GM23248 (cell line): ENCODE measurements around the gene CELSR1. TPM values are rescaled to one million over a fixed set of nuclear protein-coding genes. Genes with fewer than 3 reads are reported as not detected.
"Not testable (repeated sequence)": the region's sequence is repeated elsewhere in the genome, so short reads cannot be mapped to it uniquely, and the experiment has no call there.

Experiments
- DNase-seq: peaks from one replicate; pipeline ENCODE4 v3.0.0-alpha.2; 2015
- H2AFZ ChIP-seq: fragments of 200-600 bp; sonication (generic); 2 replicates; pipeline ENCODE4 v1.6.1; 2016; ENCODE audit warnings: antibody characterized with exemption
- H3F3A ChIP-seq: fragments of 200-600 bp; sonication (generic); 2 replicates; pipeline ENCODE4 v1.6.1; 2016; ENCODE audit warnings: mild to moderate bottlenecking, antibody characterized with exemption, mixed run types; ENCODE audit not compliant: insufficient read depth
- H3K27ac ChIP-seq: fragments of 200-600 bp; sonication (generic); 2 replicates; pipeline ENCODE4 v1.5.1; 2016; ENCODE audit warnings: mild to moderate bottlenecking
- H3K27me3 ChIP-seq: fragments of 200-600 bp; sonication (generic); replicated peaks from 2 replicates; pipeline ENCODE4 v1.6.1; 2016; ENCODE audit warnings: mild to moderate bottlenecking; ENCODE audit not compliant: insufficient read depth
- H3K36me3 ChIP-seq: fragments of 200-600 bp; sonication (generic); 2 replicates; pipeline ENCODE4 v1.6.1; 2016; ENCODE audit warnings: low read depth, mild to moderate bottlenecking
- H3K4me1 ChIP-seq: fragments of 200-600 bp; sonication (generic); 2 replicates; pipeline ENCODE4 v1.6.1; 2016; ENCODE audit warnings: mild to moderate bottlenecking; ENCODE audit not compliant: insufficient read depth
- H3K4me2 ChIP-seq: fragments of 200-600 bp; sonication (generic); one replicate; pipeline ENCODE4 v1.6.1; 2016; ENCODE audit warnings: mild to moderate bottlenecking; ENCODE audit not compliant: unreplicated experiment
- H3K4me3 ChIP-seq: fragments of 200-600 bp; sonication (generic); 2 replicates; pipeline ENCODE4 v1.5.1; 2016; ENCODE audit warnings: mild to moderate bottlenecking
- H3K79me2 ChIP-seq: fragments of 200-600 bp; sonication (generic); 2 replicates; pipeline ENCODE4 v1.6.1; 2016; ENCODE audit warnings: mild to moderate bottlenecking; ENCODE audit not compliant: insufficient read depth
- H3K9ac ChIP-seq: fragments of 200-600 bp; sonication (generic); 2 replicates; pipeline ENCODE4 v1.6.1; 2016; ENCODE audit warnings: mild to moderate bottlenecking
- H3K9me2 ChIP-seq: fragments of 200-600 bp; sonication (generic); 2 replicates; pipeline ENCODE4 v1.6.1; 2016; ENCODE audit warnings: mixed run types, mild to moderate bottlenecking, moderate library complexity; ENCODE audit not compliant: insufficient read depth
- H3K9me3 ChIP-seq: fragments of 200-600 bp; sonication (generic); one replicate; pipeline ENCODE4 v1.6.1; 2017; ENCODE audit warnings: low read depth
- H4K20me1 ChIP-seq: fragments of 200-600 bp; sonication (generic); 2 replicates; pipeline ENCODE4 v1.6.0; 2016; ENCODE audit not compliant: insufficient read depth
- EZH2 ChIP-seq: fragments of 200-600 bp; sonication (generic); IDR thresholded peaks from 2 replicates; pipeline ENCODE4 v1.6.1; 2018; ENCODE audit warnings: antibody characterized with exemption, mild to moderate bottlenecking; ENCODE audit not compliant: insufficient read depth, poor library complexity, severe bottlenecking
- EZH2phosphoT487 ChIP-seq: fragments of 200-600 bp; sonication (generic); IDR thresholded peaks from 2 replicates; pipeline ENCODE4 v1.6.1; 2018; ENCODE audit warnings: antibody characterized with exemption, moderate library complexity, mild to moderate bottlenecking, low read depth; ENCODE audit not compliant: insufficient read depth
- WGBS, 2 experiments: methylation state at CpG; one replicate each; pipeline ENCODE4 v1.1.6; 2015 to 2017; ENCODE audit warnings: low lambda C conversion rate in 2 of 2, low coverage in 1 of 2; ENCODE audit errors: missing lambda C conversion rate in 2 of 2; 5-methylcytosine and 5-hydroxymethylcytosine counted together
- in situ Hi-C: fragments of 300-500 bp; cut with MboI; formaldehyde crosslinking; loops from 2 replicates; pipeline ENCODE4 v1.15.0; 2020
- polyA plus RNA-seq: library from polyadenylated mRNA; unstranded; fragments of >200 nt; fragmentation: Nextera tagmentation; extraction: Ambion mirVana; gene quantifications from 2 replicates; pipeline ENCODE4 v1.2.1, GENCODE V29; 2016
- total RNA-seq: library from RNA; depleted of rRNA; stranded (reverse); fragments of >200 nt; shearing (Covaris generic); gene quantifications from 2 replicates; pipeline ENCODE4 v1.2.3, GENCODE V29; 2014; rRNA removed

The CELSR1 gene
- total and polyA plus RNA-seq, 2 experiments from 2014 or later: 0.23 to 0.54 TPM

DNA sequence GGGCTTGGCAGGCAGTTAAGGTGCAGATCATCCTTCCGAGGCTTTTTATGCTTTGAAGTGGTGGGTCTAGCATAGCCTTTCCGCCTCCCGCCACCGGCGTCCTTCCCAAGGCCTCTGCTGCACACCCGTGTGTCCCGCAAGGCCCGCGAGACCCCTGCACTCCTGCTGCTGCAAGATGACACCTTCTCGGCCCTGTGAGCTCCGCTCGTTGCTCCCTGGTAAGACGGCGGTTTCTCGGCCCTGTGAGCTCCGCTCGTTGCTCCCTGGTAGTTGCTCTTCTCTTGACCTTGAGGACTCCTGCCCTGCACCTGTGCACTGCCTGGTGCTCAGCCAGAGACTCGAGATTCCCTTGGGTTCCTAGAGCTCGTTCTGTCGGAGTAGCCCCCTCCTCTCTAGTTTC lies 219.8 kb downstream of the CELSR1 start:
- no peaks in the 10 kb centered on the region for H3K27me3 ChIP-seq
- H3K4me2 ChIP-seq: no peak overlapping the region
- H3K9me2 ChIP-seq: no peaks in the 10 kb centered on the region
- no peaks in the 10 kb centered on the region for H3F3A ChIP-seq
- no peak for DNase-seq
- no peaks in the 10 kb centered on the region for H3K9me3 ChIP-seq
- no peak overlapping the region for H3K9ac ChIP-seq
- 89 to 90% methylated on average over 20 of the region's 20 CpGs for WGBS, 2 experiments
- H4K20me1 ChIP-seq: no peaks in the 10 kb centered on the region
- no peak for TF ChIP-seq EZH2phosphoT487
- in situ Hi-C loops: loop anchor here (10.0 kb wide), 1 partner anchor 333 kb away; no protein-coding TSS in a partner anchor
- no peaks in the 10 kb centered on the region for H3K4me1 ChIP-seq
- H3K27ac ChIP-seq: no peak overlapping the region
- H2AFZ ChIP-seq: no peak overlapping the region
- H3K79me2 ChIP-seq: no peaks in the 10 kb centered on the region
- H3K4me3 ChIP-seq: no peak overlapping the region
- no peaks in the 10 kb centered on the region for H3K36me3 ChIP-seq

GRCh38 chr22:46315976-46316375 lies 221.4 kb downstream of the CELSR1 start:
- H3K36me3 ChIP-seq: no peaks in the 10 kb centered on the region

DNA sequence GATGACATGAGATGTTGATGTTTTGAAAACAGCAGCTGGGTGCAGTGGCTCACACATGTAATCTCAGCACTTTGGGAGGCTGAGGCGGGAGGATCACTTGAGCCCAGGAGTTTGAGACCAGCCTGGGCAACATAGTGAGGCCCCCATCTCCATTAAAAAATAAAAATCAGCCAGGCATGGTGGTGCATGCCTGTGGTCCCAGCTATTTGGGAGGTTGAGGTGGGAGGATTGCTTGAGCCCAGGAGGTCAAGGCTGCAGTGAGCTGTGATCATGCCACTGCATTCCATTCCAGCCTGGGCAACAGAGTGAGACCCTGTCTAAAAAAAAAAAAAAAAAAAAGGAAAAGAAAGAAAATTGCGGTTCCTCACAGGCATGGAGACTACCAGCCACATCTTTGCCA lies 224.6 kb downstream of the CELSR1 start:
- not testable (repeated sequence) for H4K20me1 ChIP-seq, H3K36me3 ChIP-seq, H3K27me3 ChIP-seq, H3K9ac ChIP-seq, H3K9me2 ChIP-seq, H3K9me3 ChIP-seq, H3K4me1 ChIP-seq, DNase-seq, H3F3A ChIP-seq, H3K27ac ChIP-seq, H3K4me2 ChIP-seq, H2AFZ ChIP-seq, H3K4me3 ChIP-seq
- 98 to 100% methylated on average over 2 of the region's 2 CpGs for WGBS, 2 experiments
- in situ Hi-C loops: loop anchor here (5.0 to 10.0 kb wide), 2 partner anchors 191 to 328 kb away; no protein-coding TSS in a partner anchor
- peaks cover 19% of the 10 kb centered on the region for H3K79me2 ChIP-seq

More at GRCh38 chr22:46315976-46316375, 221.4 kb downstream of the CELSR1 start:
- in situ Hi-C loops: loop anchor here (10.0 kb wide), 1 partner anchor 331 kb away; no protein-coding TSS in a partner anchor
- H3K4me1 ChIP-seq: no peaks in the 10 kb centered on the region
- no peaks in the 10 kb centered on the region for H4K20me1 ChIP-seq
- H2AFZ ChIP-seq: no peak overlapping the region
- H3F3A ChIP-seq: no peaks in the 10 kb centered on the region
- no peak overlapping the region for H3K4me2 ChIP-seq
- no peaks in the 10 kb centered on the region for H3K27me3 ChIP-seq
- H3K4me3 ChIP-seq: no peak overlapping the region
- TF ChIP-seq EZH2phosphoT487 (no peak), EZH2 (no peak)
- H3K9me2 ChIP-seq: no peaks in the 10 kb centered on the region
- no peaks in the 10 kb centered on the region for H3K79me2 ChIP-seq
- no peak overlapping the region for H3K27ac ChIP-seq
- WGBS, 2 experiments: 96 to 97% methylated on average over 9 to 12 of the region's 12 CpGs
- H3K9me3 ChIP-seq: no peaks in the 10 kb centered on the region
- DNase-seq: no peak
- no peak overlapping the region for H3K9ac ChIP-seq

DNA sequence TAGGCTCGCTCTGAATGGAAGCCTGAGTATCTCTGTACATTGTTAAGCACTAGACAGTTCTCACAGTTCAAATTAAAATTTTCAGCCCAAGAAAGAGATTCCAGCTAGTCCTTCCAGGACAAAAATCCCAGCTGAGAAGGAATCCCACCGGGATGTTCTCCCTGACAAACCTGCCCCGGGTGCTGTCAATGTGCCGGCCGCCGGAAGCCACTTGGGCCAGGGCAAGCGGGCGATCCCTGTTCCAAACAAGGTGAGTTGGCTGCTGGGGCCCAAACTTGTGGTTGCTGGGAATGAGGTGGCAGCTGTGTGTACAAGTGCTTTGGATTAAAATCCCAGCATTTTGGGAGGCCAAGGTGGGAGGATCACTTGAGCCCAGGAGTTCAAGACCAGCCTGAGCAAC lies 225.4 kb downstream of the CELSR1 start:
- Histone ChIP-seq H3K9me3 (no peaks in the 10 kb centered on the region), H3K9ac (no peak overlapping the region), H2AFZ (no peak overlapping the region), H3K27ac (no peak overlapping the region), H3K79me2 (peaks cover 27% of the 10 kb centered on the region), H3K4me1 (no peaks in the 10 kb centered on the region), H3K4me3 (no peak overlapping the region), H3K4me2 (no peak overlapping the region), H3K9me2 (no peaks in the 10 kb centered on the region), H3F3A (no peaks in the 10 kb centered on the region), H3K27me3 (no peaks in the 10 kb centered on the region), H4K20me1 (no peaks in the 10 kb centered on the region), H3K36me3 (no peaks in the 10 kb centered on the region)
- 97 to 100% methylated on average over 8 of the region's 8 CpGs for WGBS, 2 experiments
- in situ Hi-C loops: loop anchor here (5.0 to 10.0 kb wide), 2 partner anchors 190 to 327 kb away; no protein-coding TSS in a partner anchor
- no peak for DNase-seq
- TF ChIP-seq EZH2phosphoT487 (no peak), EZH2 (no peak)

Other genes starting within 250 kb of the CELSR1 start
- gene GTSE1, start 240.8 kb downstream of the CELSR1 start, total RNA-seq: 4.6 and 6.1 TPM in 2 replicates
- gene GTSE1, start 240.8 kb downstream of the CELSR1 start, polyA plus RNA-seq: 8.0 and 8.6 TPM in 2 replicates
- 38.4 and 41.2 TPM in 2 replicates for gene TRMU, start 201.9 kb downstream of the CELSR1 start, total RNA-seq
- 27.0 and 29.5 TPM in 2 replicates for gene TRMU, start 201.9 kb downstream of the CELSR1 start, polyA plus RNA-seq
- gene GRAMD4, start 82.8 kb upstream of the CELSR1 start, total RNA-seq: 10.6 TPM in 2 replicates
- 2.6 and 2.9 TPM in 2 replicates for gene GRAMD4, start 82.8 kb upstream of the CELSR1 start, polyA plus RNA-seq
- gene CERK, start 200.6 kb upstream of the CELSR1 start, total RNA-seq: 45.1 and 45.4 TPM in 2 replicates
- 24.3 and 25.3 TPM in 2 replicates for gene CERK, start 200.6 kb upstream of the CELSR1 start, polyA plus RNA-seq
- 12.3 and 13.3 TPM in 2 replicates for gene TBC1D22A, start 225.0 kb upstream of the CELSR1 start, total RNA-seq
- gene TBC1D22A, start 225.0 kb upstream of the CELSR1 start, polyA plus RNA-seq: 16.9 and 17.9 TPM in 2 replicates